HG03066 (cell line): ENCODE results near the gene SLC9A9.
"Not testable (repeated sequence)": the region's sequence is repeated elsewhere in the genome, so short reads cannot be mapped to it uniquely, and the experiment has no call there.

ENCODE experiments used
- ATAC-seq: cut with Tn5 transposase; IDR thresholded peaks from one replicate; pipeline ENCODE4 v1.9.1; 2021; ENCODE audit warnings: low read depth; ENCODE audit not compliant: unreplicated experiment

The SLC9A9 gene

GRCh38 chr3:143526011-143526545 is 322.2 kb downstream of the SLC9A9 start:
- no peak for ATAC-seq

- no peak for ATAC-seq
These were observed 322.9 kb downstream of the SLC9A9 start for GRCh38 chr3:143525408-143525807.

DNA sequence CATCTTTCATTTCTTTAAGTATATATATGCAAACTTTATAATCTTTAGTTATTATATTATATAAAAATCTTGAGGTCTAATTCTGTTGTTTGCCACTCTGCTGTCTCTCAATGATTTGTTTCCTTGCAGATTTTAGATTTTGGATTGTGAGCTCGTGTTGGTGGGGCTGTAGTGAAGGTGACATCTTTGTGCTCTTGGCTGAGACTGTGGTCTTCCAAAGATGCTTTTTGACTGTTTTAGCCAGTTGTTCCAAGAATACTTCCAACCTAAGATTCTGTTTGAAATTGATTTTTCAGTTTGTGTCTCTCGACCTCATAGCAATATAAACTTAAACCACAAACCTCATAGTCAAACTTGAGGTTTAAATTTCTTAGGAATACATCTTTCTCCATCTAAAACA is 326.5 kb downstream of the SLC9A9 start:
- ATAC-seq = no peak

DNA sequence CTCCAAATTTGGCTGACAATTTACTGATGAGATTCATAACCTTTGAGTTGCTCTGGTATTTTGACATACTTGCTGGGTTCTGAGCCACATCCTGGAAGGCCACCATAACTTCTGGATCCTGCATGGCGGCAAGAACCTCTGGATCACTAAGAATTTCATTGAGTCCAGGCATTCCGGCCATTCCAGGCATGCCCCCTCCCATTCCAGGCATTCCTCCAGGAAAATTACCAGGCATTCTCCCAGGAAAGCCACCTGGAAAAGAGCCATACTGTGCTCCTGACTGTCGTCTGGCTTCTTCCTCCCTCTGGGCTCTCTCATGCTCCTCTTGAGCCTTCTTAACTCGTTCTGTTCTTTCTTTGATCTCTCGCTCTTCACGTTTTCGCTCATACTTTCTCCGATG is 331.1 kb downstream of the SLC9A9 start:
- ATAC-seq = not testable (repeated sequence)

GRCh38 chr3:143514874-143515273 is 333.4 kb downstream of the SLC9A9 start:
- ATAC-seq = no peak

- no peak for ATAC-seq
These were observed 334.2 kb downstream of the SLC9A9 start for GRCh38 chr3:143514109-143514508.

GRCh38 chr3:143511174-143511879 is 336.9 kb downstream of the SLC9A9 start:
- no peak for ATAC-seq

DNA sequence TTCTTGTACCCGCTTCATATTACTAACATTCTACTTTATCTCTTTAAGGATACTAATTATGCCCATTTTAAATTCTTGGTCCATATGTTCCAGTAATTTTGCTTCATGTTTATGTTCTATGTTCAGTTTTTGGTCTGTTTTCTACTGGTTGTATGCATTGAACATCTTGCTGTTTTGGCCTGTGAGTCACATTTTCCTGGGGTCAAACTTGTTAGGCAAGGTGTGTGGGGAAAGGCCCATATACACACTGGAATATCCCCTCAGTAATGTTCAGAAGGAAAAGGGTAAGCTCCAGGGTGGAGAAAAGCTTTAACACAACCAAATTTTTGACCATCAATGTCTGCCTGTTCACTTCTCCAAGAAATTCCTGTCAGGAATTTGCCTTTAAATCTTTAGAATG is 337.7 kb downstream of the SLC9A9 start:
- no peak for ATAC-seq

- no peak for ATAC-seq
These were observed 340.3 kb downstream of the SLC9A9 start for GRCh38 chr3:143507735-143508580.

- no peak for ATAC-seq
These were observed 342.1 kb downstream of the SLC9A9 start for GRCh38 chr3:143506190-143506589.

GRCh38 chr3:143503325-143503885 is 344.9 kb downstream of the SLC9A9 start:
- ATAC-seq = no peak

GRCh38 chr3:143502081-143502480 is 346.2 kb downstream of the SLC9A9 start:
- no peak for ATAC-seq

DNA sequence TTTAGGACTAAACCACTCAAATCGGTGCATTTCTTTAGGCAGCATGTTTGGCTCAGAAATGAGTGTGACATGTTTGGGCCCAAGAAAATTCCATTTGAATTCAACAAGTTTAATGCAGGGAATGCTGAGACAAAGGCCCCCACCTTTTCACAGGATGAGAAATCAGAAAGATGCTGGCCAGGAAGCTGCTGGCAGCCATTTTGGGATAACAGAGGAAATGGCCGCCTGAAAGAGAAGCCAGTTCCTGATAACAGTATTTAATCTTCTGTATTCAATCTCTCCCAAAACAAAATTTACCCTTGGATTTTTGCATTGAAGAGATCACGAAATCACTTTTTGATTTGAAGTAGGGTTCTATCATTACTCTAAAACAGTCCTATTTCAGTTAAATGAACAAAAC is 350.9 kb downstream of the SLC9A9 start:
- ATAC-seq = no peak

DNA sequence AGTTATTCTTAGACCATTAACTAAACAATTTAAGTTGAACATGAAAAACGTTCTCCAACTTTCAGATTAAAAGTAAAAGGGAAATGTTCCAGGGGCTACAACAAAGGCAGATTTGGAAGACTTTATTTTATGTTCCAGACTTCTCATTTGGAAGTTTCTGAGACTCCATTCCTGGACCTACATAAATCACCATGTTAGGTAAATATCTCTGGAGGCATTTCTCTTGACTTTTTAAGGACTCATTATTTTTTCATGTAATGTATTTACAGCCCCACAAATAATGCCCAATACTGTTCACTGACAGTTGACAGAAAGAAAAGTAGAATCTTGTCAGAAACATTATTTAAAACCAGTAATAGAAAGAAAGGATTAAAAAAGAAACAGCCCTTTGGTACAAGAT is 352.1 kb downstream of the SLC9A9 start:
- no peak for ATAC-seq

DNA sequence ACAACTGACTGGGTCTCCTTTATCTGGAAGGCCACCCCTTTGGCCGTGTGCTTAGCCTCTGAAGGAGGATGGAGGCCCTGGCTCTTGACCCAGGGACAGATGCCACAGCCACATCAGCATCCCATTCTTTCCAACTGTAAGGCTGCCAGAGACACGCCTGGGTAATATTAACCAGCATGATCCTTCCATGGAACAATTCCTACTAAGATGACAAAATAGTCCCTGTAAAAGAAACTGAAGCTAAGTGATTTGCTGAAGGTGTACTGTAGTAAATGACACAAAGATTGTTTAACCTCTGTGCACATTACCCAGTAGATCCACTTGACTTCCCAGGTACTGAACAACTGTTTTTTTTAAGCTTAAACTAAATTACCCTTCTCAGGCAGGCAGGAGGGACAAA is 352.7 kb downstream of the SLC9A9 start:
- no peak for ATAC-seq

- ATAC-seq = no peak
These were observed 361.7 kb downstream of the SLC9A9 start for GRCh38 chr3:143486611-143487010.

GRCh38 chr3:143484846-143485512 is 363.3 kb downstream of the SLC9A9 start:
- ATAC-seq = no peak

- no peak for ATAC-seq
These were observed 365.1 kb downstream of the SLC9A9 start for GRCh38 chr3:143483214-143483613.

DNA sequence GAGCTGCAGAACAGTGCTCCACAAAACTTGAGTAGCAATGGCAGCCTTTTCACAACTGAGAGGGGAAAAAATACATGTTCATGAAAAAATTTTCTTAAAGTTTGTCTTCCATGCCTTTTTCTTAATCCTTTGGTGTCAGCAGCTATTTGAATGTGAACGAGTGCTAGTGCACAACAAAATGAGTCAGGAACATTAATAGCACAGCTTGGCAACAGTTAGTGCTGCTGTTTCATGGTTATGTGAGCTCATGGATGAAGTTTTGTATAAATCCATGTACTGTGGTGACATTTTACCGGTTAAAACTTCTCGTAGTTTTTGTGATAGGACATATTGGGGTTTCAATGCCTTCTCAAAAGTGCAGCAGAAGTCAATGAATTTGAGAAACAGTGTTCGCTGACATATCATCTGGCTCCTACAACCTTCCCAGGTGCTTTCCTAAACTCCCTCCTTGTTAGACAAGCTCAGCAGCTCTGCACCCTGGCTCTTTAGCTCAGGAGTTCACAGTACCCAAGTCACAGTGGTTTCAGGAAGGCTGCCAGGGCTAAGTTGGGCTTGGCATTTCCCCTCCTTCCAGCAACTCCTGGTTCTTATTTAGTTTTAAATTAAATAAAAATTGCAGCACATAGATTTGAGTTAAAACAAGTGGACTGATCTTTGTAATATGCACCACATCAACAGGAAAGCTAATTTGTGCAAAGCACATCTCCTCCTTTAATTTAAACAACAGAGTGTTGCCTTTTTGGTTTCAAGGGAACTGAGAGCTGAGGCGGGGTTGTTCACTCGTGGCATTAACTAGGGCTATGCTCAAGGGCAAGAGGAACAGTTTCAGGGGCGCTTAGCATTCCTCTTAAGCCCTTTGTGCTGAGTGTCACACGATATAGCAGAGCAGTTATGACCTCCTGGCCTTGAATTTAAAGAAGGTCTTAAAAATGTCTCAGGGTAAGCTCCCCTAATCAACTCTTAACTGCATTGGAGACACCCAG is 365.9 kb downstream of the SLC9A9 start:
- no peak for ATAC-seq

GRCh38 chr3:143480344-143480743 is 367.9 kb downstream of the SLC9A9 start:
- ATAC-seq = no peak
